ENCODE data around the gene TGFBR3L. TPM values are rescaled to one million over a fixed set of nuclear protein-coding genes. Genes with fewer than 3 reads are reported as not detected.

Gene TGFBR3L
- total RNA-seq, 1 donor = 0.86 TPM

DNA sequence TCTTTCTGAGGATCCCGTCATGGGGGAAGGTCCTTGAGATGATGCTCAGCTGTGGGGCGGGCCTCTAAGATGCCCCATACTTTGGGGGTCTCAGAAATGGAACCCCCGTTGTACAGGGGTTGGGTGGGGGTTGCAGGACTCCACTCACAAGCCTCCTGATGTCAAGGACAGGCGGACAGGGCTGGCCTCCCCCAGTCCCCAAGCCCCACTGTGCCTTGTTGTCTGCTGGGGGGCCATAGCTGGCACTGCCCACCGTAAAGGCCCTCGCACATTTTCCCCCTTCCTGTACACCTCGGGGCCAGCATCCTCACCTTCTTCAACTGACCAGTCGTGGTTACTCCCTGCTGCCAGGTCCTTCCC, 8.2 kb downstream of the TGFBR3L start:
- no peak overlapping the region for H3K4me3 ChIP-seq (ENCODE audit: low read depth, low read length)
- no peak for TF ChIP-seq CTCF (IDR thresholded peaks at IDR 0.05; ENCODE audit: insufficient read depth, low read depth, low read length)
- no peak for DNase-seq (ENCODE audit: low read depth)

DNA sequence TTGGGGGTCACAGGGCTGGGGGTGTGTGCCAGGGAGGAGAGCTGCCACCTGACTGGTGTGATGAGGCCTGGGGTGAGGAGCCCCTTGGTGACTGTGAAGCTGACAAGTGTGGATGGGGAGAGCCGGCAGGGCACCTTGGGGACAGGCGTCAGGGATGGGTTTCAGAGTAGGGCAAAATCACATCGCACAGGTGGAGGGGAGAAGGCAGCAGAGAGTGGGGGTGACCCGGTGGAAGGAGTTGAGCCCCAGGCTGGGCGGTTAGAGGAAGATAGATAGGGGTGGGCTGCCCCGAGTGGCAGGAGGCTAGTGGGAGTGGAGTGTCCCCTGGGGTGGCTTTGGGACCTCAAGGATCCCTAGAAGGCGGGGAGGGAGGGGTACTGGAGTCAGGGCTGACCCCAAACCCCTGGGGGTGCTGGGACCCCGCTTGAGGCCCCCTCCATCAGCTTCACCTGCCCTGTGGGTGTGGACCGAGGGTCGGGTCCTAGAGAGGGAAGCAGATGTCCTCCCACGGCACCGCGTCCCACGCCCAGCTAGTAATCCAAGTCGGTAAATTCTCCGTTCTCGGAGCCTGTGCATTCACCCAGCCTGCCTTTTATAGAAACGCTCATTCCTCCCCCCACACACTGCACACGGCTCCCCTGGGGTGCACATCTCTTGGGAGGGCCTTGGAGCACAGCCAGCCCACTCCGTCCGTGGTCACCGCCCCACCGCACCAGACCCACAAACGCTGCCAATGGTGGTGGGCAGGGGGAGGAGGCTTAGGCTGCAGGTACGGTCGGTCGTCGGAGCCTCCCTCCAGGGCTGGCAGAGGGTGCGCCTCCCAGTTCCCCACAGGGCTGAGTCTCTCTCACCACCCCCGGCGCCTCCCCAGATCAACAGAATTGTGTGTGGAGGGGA, 8.9 kb downstream of the TGFBR3L start:
- no peak for TF ChIP-seq CTCF (IDR thresholded peaks at IDR 0.05; ENCODE audit: insufficient read depth, low read depth, low read length)
- no peak overlapping the region for H3K4me3 ChIP-seq (ENCODE audit: low read depth, low read length)
- no peak for DNase-seq (ENCODE audit: low read depth)

- no peak for TF ChIP-seq CTCF (IDR thresholded peaks at IDR 0.05; ENCODE audit: insufficient read depth, low read depth, low read length)
- H3K4me3 ChIP-seq (ENCODE audit: low read depth, low read length) = no peak overlapping the region
- DNase-seq (ENCODE audit: low read depth) = no peak
Observed at GRCh38 chr19:7924241-7924640, 9.6 kb downstream of the TGFBR3L start.

DNA sequence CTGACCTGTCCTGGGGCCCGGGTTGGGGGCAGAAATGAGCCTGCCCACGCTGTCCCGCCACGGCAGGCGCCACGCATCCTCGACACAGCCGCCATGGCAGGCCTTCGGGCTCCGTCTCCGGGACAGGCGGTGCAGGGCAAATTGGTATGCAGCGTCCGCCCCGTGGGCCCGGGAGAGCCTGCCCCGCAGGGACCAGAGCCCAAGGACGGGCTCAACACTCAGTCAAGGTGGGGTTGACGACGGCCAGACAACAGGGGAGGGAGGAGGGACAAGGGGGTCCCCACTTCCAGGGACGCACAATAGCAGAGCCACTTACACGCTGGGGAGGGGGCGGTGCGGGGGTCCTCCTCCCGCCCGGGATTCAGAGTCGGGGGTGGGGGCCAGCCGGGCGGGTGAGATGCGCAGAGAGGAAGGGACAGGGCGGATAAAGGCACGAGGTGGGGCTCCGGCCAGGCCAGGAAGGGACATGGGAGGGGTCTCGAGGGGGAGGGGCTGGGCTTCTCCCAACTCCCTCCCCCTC, 10.1 kb downstream of the TGFBR3L start:
- DNase-seq (ENCODE audit: low read depth) = no peak
- TF ChIP-seq CTCF (IDR thresholded peaks at IDR 0.05; ENCODE audit: insufficient read depth, low read depth, low read length) = no peak
- peak overlapping the region; percentile 18 for H3K4me3 ChIP-seq (ENCODE audit: low read depth, low read length)

DNA sequence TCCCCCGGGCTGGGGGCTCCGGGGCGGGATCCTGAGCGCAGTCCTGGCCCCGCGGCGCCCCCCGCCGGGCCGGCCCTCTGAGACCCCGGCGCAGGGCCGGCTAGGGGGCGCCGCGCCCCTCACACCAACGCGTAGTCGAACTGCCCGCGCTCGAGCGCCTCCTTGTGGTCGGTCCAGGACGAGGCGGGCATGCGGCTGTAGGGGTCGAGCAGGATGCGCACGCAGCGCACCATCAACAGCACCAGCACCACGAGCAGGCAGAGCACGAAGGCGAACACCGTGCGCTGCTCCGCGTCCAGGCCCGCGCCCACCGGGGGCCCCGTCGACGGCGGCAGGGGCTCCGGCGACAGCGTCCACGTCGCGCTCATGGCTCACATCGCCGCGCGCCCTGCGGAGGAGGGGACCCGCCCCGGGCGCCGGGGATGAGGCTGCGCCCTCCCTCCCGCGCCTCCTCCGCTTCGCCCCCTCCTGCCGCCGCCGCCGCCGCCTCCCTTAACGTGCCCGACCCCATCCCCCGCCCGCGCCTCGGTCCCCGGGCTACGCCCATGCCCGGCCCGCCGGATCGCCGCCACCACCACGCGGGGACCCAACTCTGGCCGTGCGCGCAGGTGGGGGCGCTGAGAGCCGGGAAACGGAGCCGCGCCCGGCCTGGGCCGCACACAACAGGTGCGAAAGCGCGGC, 10.7 kb downstream of the TGFBR3L start:
- peak; percentile 74 for DNase-seq (ENCODE audit: low read depth)
- TF ChIP-seq CTCF (IDR thresholded peaks at IDR 0.05; ENCODE audit: insufficient read depth, low read depth, low read length) = peak; percentile 74
- peak overlapping the region; percentile 37 for H3K4me3 ChIP-seq (ENCODE audit: low read depth, low read length)

- DNase-seq (ENCODE audit: low read depth) = peak; percentile 54
- H3K4me3 ChIP-seq (ENCODE audit: low read depth, low read length) = peak within 1 kb of the TSS; percentile 58
- TF ChIP-seq CTCF (IDR thresholded peaks at IDR 0.05; ENCODE audit: insufficient read depth, low read depth, low read length) = peak; percentile 22
Observed at GRCh38 chr19:7926021-7926726, 11.5 kb downstream of the TGFBR3L start, which contains the start of gene CTXN1. CTXN1 (minus strand) TSS chr19:7926135; CDS start chr19:7925538, 597 bp downstream.

Data from fibroblast of villous mesenchyme (primary cell).